SU-DHL-6 (cell line): Measurements from ENCODE around the gene FAM107B.
"Not testable (repeated sequence)": the region's sequence is repeated elsewhere in the genome, so short reads cannot be mapped to it uniquely, and the experiment has no call there.

Experiments used
- H2AFZ ChIP-seq: fragments of 200-600 bp; sonication (generic); 2 replicates; pipeline ENCODE4 v1.6.1; 2014; ENCODE audit warnings: low read depth, mild to moderate bottlenecking, moderate library complexity, mixed read lengths, antibody characterized with exemption, low read length; ENCODE audit not compliant: severe bottlenecking
- H3F3A ChIP-seq: fragments of 200-600 bp; shearing (Covaris generic); 2 replicates; pipeline ENCODE4 v1.6.0; 2016; ENCODE audit warnings: antibody characterized with exemption, mild to moderate bottlenecking; ENCODE audit not compliant: insufficient read depth
- H3K27ac ChIP-seq: fragments of 200-600 bp; sonication (generic); 2 replicates; pipeline ENCODE4 v1.5.1; 2016; ENCODE audit warnings: low read depth, mild to moderate bottlenecking, low read length, moderate library complexity, mixed read lengths
- H3K27me3 ChIP-seq: fragments of 200-600 bp; sonication (generic), shearing (Covaris generic); 2 replicates; pipeline ENCODE4 v1.6.0; 2014; ENCODE audit warnings: mild to moderate bottlenecking, low read length
- H3K36me3 ChIP-seq: fragments of 200-600 bp; sonication (generic); 2 replicates; pipeline ENCODE4 v1.6.1; 2014; ENCODE audit warnings: mild to moderate bottlenecking, low read length, mixed read lengths
- H3K4me2 ChIP-seq: fragments of 300-600, 200-600 bp; shearing (Covaris generic), sonication (generic); 2 replicates; pipeline ENCODE4 v1.6.0; 2014; ENCODE audit warnings: low read length, low read depth, mild to moderate bottlenecking; ENCODE audit not compliant: poor library complexity, severe bottlenecking
- H3K4me3 ChIP-seq: fragments of 200-600 bp; sonication (generic); 2 replicates; pipeline ENCODE4 v1.5.1; 2014; ENCODE audit warnings: antibody characterized with exemption, low read length, mild to moderate bottlenecking, mixed read lengths; ENCODE audit not compliant: insufficient read depth, poor library complexity, severe bottlenecking
- H3K79me2 ChIP-seq: fragments of 200-600 bp; sonication (generic); 2 replicates; pipeline ENCODE4 v1.6.1; 2014; ENCODE audit warnings: mild to moderate bottlenecking, low read length, moderate library complexity; ENCODE audit not compliant: insufficient read depth
- H3K9ac ChIP-seq: fragments of 200-600 bp; sonication (generic); 2 replicates; pipeline ENCODE4 v1.7.0; 2014; ENCODE audit warnings: mild to moderate bottlenecking, low read length
- H3K9me2 ChIP-seq: fragments of 200-600 bp; sonication (generic); replicated peaks from 2 replicates; pipeline ENCODE4 v1.6.1; 2014; ENCODE audit warnings: low read length; ENCODE audit not compliant: insufficient read depth
- H3K9me3 ChIP-seq: fragments of 200-600 bp; sonication (generic); 2 replicates; pipeline ENCODE4 v1.6.1; 2014; ENCODE audit warnings: low read length, mixed read lengths; ENCODE audit not compliant: insufficient read depth
- H4K20me1 ChIP-seq: fragments of 200-600 bp; sonication (generic); 2 replicates; pipeline ENCODE4 v1.6.1; 2014; ENCODE audit warnings: low read depth, mild to moderate bottlenecking, antibody characterized with exemption, low read length, moderate library complexity, mixed read lengths
- EZH2phosphoT487 ChIP-seq: fragments of 200-600 bp; sonication (generic), shearing (Covaris generic); conservative IDR thresholded peaks from 2 replicates; pipeline ENCODE4 v1.6.1; 2018; ENCODE audit warnings: mild to moderate bottlenecking, antibody characterized with exemption, low read length, moderate library complexity, mixed read lengths
- TF ChIP-seq, protein P1 (sequence below): fragments of 200-600 bp; sonication (generic); IDR thresholded peaks from one replicate; pipeline ENCODE4 v1.5.1; 2017; ENCODE audit warnings: antibody characterized with exemption, mild to moderate bottlenecking, low read length, moderate library complexity; ENCODE audit not compliant: insufficient read depth, poor library complexity, severe bottlenecking

FAM107B gene

DNA sequence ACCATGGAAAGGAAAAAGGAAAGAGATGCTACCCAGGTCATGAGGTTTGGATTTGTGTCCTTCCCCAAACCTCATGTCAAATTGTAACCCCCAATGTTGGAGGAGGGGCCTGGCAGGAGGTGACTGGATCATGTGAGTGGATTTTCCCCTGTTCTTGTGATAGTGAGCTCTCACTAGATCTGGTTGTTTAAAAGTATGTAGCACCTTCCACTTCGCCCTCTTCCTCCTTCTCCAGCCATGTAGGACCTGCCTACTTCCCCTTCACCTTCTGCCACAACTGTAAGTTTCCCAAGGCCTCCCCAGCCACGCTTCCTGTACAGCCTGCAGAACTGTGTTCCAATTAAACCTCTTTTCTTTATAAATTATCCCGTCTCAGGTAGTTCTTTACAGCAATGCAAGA, 113.9 kb downstream of the FAM107B start:
- Histone ChIP-seq H3K4me2 (peak overlapping the region; percentile 73), H3K27ac (peak overlapping the region; percentile 98), H3K9ac (peak overlapping the region; percentile 37)

DNA sequence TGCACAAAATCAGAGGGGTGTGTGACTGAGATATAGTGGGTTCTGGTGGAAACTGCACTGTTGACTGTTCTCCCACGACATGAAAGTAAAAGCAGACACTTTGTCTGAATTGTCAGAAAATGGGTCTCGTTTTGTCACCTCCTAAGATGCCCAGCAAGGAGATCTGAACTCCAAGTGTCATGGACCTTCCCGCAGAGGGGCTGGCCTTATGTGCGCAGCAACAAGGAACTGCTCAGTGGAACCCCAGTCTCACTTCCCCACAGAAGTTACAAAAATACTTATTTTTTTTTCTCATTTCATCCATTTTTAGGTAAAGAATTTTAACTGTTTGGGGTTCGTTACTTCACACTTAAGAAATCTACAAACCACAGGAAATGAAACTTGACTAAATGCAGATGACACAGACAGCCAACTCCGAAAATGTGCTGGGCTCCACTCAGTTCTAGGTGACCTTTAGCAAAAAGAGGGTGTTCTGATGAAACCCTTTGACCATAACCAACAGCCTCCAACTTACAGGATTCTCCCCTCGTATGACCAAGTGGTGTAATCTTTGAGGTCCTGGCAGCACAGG, 115.0 kb downstream of the FAM107B start:
- Histone ChIP-seq H3K27me3 (no peaks in the 10 kb centered on the region), H4K20me1 (no peaks in the 10 kb centered on the region), H3K79me2 (no peaks in the 10 kb centered on the region), H3F3A (peaks cover 47% of the 10 kb centered on the region), H3K9me2 (no peaks in the 10 kb centered on the region), H3K4me3 (peak overlapping the region; percentile 18), H3K9ac (peak overlapping the region; percentile 48), H2AFZ (no peak overlapping the region), H3K9me3 (no peaks in the 10 kb centered on the region), H3K4me2 (peak overlapping the region; percentile 73), H3K27ac (peak overlapping the region; percentile 98), H3K36me3 (no peaks in the 10 kb centered on the region)
- TF ChIP-seq, protein P1, sequence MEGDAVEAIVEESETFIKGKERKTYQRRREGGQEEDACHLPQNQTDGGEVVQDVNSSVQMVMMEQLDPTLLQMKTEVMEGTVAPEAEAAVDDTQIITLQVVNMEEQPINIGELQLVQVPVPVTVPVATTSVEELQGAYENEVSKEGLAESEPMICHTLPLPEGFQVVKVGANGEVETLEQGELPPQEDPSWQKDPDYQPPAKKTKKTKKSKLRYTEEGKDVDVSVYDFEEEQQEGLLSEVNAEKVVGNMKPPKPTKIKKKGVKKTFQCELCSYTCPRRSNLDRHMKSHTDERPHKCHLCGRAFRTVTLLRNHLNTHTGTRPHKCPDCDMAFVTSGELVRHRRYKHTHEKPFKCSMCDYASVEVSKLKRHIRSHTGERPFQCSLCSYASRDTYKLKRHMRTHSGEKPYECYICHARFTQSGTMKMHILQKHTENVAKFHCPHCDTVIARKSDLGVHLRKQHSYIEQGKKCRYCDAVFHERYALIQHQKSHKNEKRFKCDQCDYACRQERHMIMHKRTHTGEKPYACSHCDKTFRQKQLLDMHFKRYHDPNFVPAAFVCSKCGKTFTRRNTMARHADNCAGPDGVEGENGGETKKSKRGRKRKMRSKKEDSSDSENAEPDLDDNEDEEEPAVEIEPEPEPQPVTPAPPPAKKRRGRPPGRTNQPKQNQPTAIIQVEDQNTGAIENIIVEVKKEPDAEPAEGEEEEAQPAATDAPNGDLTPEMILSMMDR, result no peak
- TF ChIP-seq EZH2phosphoT487, result no peak

More for the DNA sequence above, 113.9 kb downstream of the FAM107B start:
- Histone ChIP-seq H3K9me3 (no peaks in the 10 kb centered on the region), H3K27me3 (no peaks in the 10 kb centered on the region), H3K9me2 (no peaks in the 10 kb centered on the region), H4K20me1 (no peaks in the 10 kb centered on the region), H3F3A (peaks cover 40% of the 10 kb centered on the region), H3K79me2 (no peaks in the 10 kb centered on the region), H2AFZ (no peak overlapping the region), H3K36me3 (no peaks in the 10 kb centered on the region), H3K4me3 (no peak overlapping the region)
- no peak for TF ChIP-seq EZH2phosphoT487
- TF ChIP-seq, protein P1, result no peak

DNA sequence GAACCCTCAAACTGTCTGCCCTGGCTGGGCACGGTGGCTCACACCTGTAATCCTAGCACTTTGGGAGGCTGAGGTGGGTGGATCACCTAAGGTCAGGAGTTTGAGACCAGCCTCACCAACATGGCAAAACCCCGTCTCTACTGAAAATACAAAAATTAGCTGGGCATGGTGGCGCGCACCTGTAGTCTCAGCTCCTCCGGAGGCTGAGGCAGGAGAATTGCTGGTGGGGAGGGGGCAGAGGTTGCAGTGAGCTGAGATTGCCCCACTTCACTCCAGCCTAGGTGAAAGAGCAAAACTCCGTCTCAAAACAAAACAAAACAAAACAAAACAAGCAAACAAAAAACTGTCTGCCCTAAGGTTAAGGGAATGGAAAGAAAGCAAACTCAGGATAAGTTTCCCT, 115.6 kb downstream of the FAM107B start:
- H3K27me3 ChIP-seq, H4K20me1 ChIP-seq, H3K36me3 ChIP-seq, H3K9me2 ChIP-seq, H3K9me3 ChIP-seq, H3K79me2 ChIP-seq, H2AFZ ChIP-seq: not testable (repeated sequence)
- Histone ChIP-seq H3F3A (peaks cover 53% of the 10 kb centered on the region), H3K9ac (peak overlapping the region; percentile 48), H3K27ac (peak overlapping the region; percentile 98), H3K4me3 (peak overlapping the region; percentile 18), H3K4me2 (peak overlapping the region; percentile 73)

DNA sequence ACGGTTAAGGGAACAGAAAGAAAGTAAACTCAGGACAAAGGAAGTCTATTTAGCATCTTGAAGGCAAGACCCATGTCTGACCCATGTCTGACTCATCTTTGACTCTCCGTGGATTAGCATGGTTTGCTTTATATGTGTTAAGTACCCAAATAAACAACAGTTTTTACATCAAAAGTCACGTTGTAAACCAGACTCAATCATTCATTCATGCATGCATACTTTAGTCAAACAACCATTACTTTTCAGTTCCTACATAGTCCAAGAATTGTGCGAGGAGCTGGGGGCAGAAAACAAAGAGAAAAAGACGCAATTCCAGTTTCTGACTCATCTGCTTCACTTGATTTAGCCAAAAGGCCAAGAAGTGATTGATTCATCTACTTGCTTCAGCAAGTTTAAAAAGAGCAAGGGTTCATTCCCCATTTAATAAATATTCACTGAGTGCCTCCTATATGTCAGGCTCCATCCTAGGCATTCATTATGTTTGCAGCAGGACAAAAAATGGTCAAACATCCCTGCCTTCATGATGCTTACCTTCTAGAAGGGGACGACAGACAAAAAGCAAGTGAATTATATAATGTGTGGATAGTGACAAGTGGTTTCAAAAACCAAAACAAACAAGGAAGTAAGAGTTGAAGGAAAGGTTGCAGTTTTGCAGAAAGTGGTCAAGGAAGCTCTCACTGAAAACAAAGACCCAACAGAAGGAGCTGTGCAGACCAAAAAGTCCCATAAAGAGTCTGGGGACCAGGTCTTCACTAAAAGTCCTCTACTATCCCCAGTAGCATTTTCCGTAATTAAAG, 116.2 kb downstream of the FAM107B start:
- TF ChIP-seq, protein P1, result no peak
- TF ChIP-seq EZH2phosphoT487, result no peak
- H3K4me3 ChIP-seq, result peak overlapping the region; percentile 5
- peak overlapping the region; percentile 23 for H2AFZ ChIP-seq
- peak overlapping the region; percentile 48 for H3K9ac ChIP-seq
- no peaks in the 10 kb centered on the region for H3K9me3 ChIP-seq
- H4K20me1 ChIP-seq, result no peaks in the 10 kb centered on the region
- no peaks in the 10 kb centered on the region for H3K36me3 ChIP-seq
- H3K4me2 ChIP-seq, result peak overlapping the region; percentile 73
- no peaks in the 10 kb centered on the region for H3K9me2 ChIP-seq
- peak overlapping the region; percentile 98 for H3K27ac ChIP-seq
- H3K27me3 ChIP-seq, result no peaks in the 10 kb centered on the region
- H3F3A ChIP-seq, result peaks cover 57% of the 10 kb centered on the region
- no peaks in the 10 kb centered on the region for H3K79me2 ChIP-seq
